GM18499 (cell line): Measurements from ENCODE around the gene COL20A1.

Experiments used
- ATAC-seq: cut with Tn5 transposase; IDR thresholded peaks from one replicate; pipeline ENCODE4 v1.9.1; 2021; ENCODE audit warnings: moderate number of reproducible peaks; ENCODE audit not compliant: insufficient read depth, unreplicated experiment

The COL20A1 gene

DNA sequence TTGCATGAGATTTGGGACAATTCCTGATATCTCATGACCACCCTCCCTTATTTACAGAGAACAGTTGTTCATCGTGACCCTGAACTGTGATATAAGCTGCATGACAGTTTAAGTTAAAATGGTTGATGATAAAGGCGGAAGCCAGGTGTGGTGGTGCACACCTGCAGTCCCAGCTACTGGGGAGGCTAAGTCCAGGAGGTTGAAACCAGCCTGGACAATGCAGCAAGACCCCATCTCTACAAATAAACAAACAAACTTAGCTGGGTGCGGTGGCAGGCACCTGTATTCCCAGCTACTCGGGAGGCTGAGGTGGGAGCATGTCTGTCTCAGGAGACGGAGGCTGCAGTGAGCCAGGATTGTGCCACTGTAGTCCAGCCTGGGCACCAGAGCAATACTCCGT lies 24.1 kb downstream of the COL20A1 start:
- ATAC-seq = no peak

DNA sequence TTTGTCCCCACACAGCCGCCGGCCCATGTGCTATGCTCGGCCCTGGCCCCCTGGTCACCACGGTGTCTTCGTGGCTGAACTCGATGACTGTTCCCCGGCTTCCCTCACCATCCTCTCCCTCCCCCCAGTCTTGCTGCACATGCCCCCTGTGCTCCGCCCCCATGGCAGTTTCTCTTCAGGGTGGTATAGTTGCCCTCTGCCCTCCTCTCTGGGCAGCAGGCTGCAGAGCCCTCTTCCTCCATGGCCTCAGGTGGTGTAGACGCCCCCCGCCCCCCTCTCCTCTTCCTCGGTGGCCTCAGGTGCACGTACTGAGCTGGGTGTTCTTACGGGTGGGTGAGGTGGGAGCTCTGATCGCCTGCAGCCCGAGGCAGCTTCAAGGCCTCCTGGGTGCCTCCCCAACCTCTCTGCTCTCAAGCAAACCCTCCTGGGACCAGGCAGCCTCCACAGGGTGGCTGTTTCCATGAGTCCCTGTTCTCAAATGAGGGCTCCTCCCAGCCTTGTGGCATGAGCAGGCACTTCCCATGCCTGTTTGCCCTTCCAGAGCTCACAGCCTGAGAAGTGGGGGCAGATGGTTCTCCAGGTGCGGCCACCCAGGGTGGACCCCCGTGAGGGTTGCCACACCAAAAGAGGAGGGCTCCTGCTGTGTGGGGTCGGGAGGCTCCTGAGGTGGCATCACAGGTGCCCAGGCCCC lies 24.8 kb downstream of the COL20A1 start:
- no peak for ATAC-seq

DNA sequence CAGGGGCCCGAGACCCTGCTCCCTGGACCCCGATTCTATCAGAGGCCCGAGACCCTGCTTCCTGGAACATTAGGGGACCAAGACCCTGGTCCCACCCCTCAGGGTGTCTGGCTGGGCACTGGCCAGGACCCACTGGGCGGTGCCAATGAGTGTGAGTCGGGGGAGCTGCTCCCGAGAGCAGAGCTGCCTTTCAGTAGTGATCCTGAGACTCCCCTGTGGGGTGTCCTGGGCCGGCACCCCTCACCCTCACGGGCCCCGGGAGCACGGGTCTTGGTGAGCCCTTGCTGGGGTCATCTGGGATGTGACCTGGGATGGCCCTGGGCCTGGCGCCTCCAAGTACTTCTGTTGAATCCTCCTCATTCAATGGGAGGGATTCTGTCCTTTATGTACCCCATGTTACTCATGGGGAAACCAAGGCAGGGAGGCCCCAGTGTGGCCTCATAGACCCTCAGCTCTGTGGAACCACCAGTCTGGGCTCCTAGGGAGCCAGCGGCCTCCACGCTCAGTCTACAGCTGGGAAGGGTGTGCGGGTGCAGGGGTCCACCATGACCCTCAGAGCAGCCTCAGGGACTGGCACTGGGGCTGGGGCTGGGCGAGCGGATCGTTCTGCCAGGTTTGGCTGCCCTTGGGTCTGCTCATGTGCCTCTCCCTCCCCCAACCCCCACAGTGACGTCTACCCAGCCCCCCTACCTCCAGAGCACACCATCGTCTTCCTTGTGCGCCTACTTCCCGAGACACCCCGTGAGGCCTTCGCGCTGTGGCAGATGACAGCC lies 25.6 kb downstream of the COL20A1 start:
- ATAC-seq = no peak

DNA sequence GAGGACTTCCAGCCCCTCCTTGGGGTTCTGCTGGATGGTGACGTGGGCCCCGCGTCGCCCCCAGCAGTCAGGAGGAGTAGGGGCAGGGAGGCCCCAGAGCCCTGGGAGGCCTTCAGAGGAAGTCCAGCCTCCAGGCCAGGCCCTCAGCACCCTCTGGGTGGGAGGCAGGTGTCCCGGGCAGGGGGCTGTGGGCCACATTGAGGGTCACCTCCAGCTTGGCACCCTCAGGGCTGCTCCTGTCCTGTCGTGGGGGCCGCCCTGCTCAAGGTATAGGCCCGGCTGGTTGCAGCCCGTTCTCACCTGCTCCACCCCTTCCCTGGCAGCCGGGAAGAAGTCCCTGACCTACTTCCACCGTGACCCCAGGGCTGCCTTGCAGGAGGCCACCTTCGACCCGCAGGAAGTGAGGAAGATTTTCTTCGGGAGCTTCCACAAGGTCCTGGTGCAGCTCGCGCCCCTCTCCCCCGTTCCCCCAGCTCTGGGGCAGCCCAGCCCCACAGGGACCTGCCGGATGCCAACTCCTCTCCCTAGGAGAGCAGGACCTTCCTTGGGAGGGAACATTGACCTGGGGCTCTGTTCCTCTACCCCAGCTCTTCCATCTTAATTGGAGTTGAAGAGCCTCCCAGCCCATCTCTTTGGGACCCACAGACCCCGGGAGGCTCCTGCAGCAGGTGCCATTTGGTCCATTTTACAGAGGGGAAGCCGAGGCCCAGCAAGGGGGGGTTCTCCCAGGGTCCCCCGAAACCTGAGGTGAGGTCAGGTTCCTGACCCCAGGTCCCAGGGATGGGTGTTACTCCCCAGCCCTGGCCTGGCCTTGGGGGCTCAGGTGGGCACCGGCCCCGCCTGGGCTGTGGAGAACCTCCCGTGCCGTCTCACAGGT lies 26.4 kb downstream of the COL20A1 start:
- no peak for ATAC-seq

DNA sequence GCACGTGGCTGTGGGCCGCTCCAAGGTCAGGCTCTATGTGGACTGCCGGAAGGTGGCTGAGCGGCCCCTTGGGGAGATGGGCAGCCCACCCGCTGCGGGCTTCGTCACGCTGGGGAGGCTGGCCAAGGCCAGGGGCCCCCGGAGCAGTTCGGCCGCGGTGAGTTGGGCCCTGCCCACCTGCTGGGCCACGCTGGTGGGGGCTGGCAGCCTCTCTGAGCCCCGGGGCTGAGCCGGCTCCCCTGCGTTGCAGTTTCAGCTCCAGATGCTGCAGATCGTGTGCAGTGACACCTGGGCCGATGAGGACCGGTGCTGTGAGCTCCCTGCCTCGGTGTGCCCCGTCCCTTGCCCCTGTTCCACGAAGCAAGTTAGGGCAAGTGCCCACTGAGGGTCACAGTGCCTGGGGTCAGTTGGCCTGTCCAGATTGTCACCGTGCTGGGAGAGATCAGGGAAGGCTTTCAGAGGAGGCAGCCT lies 27.1 kb downstream of the COL20A1 start:
- ATAC-seq = no peak

DNA sequence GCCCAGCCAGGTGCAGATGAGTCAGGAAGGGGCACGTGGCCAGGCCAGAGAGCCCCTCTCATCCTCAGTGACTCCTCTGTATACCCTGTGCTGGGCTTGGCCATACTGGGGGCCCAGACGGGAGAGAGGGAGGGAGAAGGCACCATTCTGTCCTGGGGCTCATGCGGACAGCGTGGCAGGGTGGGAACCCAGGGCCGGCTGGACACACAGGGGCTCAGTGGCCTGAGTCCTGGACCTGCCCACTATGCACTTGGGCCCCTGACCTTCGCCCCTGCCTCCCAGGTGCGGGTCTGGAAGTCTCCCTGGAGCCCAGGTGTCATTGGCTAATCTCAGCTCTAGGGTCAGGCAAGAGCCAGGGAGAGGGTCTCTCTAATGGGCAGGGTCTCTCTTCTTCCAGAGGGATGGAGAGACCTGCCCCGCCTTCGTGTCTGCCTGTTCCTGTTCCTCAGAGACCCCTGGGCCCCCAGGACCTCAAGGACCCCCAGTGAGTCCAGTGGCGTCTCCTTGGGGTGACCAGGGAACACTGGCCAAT lies 27.7 kb downstream of the COL20A1 start:
- no peak for ATAC-seq

DNA sequence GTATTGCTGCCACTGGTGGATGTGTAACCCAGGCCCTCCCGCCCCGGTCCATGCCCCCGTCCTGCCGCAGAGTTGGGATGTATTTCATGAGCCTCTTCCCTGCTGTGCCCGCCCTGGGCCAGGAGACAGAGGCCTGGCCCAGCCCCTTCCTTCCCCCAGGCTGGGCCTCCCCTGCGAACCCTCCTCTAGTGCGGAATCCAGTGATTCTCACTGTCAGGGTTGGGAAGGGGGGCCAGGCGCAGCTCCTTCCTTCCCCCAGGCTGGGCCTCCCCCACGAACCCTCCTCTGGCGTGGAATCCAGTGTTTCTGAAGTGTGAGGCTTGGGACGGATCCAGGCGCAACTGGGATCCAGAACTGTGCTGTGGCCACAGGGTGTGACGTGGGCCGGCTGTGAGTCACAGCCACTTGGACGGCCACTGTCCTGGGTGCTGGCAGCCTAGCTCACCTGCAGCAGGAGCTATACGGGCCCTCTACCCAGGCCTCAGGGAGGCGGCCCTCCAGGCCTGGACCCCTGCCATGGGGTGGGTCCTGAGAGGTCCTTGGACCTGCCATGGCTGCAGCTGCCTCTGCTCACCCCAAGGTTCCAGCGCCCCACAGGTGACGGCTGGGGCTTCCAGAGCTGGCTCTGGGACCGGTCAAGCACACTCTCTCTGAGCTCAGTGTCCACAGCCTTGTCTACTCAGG lies 28.3 kb downstream of the COL20A1 start:
- no peak for ATAC-seq

DNA sequence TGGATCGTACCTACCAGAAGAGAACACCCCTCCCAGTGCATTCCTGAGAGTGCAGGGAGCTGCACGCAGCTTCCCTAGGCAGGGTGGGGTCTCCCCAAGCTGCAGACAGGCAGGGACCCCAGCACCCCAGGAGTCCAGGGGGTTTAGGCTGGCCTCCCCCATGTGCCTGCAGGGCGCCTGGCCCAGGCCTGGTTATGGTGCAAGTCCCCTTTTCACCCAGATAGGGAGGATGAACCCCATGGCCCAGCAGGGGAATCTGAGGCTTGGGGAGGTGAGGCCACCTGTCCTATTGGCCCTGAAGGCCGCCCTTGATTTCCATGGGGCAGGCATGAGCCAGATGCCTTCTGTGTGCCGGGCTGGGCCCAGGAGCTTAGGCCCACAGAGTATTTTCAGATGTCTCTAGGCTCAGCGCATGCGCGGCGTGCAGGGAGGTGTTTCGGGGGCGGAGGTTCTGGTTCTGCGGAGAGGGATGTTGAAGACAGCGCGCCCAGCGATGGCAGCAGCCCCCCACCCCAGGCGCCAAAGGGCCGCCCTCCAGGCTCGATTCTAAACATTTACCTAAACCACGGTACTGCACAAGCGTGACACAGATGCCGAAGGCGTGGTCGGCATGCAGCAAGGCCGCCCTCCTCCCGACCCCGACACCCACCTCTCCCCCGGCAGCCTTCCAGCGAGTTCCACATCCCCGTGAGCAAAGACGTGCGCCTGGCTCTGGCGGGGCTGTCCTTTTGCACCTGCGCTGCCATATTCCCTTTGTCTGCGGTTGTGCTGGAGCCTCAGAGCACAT lies 29.4 kb downstream of the COL20A1 start:
- ATAC-seq = no peak

DNA sequence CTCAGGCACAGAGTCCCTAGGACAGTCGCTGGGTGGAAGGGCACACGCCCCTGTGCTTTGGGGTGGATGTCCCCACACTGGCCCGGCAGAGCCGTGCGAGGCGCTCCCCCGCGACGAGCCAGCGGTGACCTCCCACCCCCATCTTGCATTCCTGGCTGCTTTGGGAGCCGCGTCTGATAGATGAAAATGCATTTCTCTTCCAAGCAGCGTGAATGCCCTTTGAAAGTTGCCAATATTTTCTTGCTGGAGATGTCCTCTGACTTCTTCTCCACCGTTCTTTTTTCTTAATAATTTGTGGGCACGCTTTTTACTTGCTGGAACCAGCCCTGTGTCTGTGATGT lies 29.9 kb downstream of the COL20A1 start:
- ATAC-seq = no peak

DNA sequence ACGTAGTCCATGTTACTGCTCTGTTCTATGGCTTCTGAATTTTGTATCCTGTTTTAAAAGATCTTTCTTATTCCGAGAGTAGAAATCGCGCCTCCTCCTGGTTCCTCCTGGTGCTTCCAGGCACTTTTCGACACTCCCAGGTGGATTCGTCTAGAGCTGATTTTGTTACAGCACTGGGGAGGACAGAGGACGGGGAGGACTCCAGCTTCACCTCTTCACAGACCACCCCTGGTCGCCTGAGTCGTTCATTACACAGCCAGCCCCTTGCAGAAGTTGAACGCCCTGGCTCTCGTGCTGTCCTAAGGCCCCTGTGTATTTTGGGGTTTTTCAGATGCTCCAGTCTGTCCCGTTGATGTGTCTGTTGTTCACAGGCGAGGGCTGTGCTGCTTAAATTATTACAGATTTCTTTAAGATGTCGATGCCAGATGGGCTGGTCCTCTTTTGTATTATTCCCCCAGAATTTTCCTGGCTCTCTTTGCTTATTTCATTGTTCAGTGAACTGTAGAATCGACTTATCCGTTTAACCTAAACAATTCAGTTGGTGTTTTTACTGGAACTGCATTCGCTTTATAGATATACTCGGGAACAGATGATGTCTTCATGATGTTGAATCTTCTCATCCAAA lies 30.5 kb downstream of the COL20A1 start:
- ATAC-seq = no peak

DNA sequence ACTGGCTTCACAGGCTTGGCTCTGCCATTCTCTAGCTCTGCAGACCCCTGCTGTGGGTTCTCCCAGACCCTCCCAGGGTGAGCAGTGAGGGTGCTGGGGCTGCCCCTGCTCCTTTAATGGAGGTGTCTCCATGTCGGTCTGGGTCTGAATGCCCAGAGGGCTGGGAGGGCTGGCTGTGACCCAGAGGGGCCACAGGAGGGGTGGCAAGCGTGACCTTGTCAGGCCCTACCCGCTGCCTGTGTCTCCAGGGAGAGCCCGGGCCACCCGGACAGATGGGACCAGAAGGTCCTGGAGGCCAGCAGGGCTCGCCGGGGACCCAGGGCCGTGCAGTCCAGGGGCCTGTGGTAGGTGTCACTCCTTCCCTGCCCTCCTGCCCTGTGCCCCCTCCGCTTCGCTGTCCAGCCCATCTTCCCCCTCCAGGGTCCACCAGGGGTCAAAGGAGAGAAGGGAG lies 32.1 kb downstream of the COL20A1 start:
- no peak for ATAC-seq

DNA sequence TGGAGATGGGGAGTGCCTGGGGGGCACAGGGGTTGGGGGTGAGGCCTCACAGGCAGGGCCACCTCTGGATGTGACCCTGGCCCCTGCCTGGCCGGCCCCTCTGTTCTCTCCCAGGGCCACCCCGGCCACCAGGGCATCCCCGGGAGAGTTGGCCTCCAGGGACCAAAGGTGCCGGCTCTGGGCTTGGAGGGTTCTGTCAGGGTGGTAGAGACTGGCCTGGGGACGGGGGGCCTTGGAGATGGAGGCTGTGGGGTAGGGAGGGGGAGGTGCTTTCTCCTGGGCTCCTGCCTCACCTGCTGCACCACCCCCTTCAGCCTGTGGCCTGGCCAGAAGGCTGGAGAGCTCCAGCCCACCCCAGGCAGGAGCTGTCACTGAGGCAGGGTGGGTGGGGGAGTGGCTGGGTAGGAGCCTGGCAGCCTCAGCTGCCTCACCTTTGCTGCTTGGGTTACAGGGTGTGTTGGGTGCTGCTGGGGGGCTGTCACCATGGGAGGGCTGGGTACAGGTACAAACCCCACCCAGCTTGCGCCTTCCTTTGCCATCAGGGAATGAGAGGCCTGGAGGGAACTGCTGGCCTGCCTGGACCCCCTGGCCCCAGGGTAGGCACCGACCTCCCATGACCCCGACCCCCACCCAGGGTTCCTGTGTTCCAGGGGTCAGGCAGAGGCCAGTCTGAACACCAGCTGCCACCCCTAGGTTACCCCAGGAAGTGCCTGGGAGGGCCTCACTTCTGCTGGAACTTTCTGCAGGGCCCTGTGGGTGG lies 32.7 kb downstream of the COL20A1 start:
- no peak for ATAC-seq

DNA sequence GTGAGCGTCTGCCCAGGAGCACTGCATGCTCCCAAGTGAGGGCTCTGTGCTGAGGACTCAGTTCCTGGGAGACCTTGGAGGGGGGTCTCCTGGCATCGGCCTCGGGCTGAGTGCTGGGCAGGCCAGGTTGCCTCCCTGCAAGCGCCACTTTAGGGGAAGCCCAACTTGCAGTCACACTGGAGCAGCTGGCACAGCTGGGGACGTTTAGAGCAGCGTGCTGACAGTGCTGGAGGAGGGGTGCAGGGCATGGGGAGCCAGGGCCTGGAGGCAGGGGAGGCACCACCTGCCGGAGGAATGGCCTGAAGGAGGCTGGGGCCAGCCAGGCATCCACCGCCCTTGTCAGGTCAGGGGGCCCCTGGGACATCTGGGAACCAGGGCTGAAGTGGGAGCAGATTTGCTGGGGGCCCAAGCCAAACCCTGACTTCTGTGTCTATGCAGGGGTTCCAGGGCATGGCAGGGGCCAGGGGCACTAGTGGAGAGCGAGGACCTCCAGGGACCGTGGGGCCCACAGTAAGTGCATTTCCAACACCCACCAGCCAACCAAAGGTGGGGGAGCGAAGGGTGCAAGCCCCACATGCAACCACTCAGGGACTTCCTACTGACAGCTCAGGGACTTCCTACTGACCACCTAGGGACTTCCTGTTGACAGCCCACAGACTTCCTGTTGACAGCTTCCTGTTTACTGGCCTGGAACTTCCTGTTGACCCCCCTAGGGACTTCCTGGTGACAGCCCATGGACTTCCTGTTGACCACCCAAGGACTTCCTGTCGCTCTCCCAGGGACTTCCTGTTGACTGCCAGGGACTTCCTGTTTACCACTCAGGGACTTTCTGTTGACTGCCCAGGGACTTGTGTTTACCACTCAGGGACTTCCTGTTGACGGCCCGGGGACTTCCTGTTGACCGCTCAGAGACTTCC lies 33.6 kb downstream of the COL20A1 start:
- ATAC-seq = no peak

DNA sequence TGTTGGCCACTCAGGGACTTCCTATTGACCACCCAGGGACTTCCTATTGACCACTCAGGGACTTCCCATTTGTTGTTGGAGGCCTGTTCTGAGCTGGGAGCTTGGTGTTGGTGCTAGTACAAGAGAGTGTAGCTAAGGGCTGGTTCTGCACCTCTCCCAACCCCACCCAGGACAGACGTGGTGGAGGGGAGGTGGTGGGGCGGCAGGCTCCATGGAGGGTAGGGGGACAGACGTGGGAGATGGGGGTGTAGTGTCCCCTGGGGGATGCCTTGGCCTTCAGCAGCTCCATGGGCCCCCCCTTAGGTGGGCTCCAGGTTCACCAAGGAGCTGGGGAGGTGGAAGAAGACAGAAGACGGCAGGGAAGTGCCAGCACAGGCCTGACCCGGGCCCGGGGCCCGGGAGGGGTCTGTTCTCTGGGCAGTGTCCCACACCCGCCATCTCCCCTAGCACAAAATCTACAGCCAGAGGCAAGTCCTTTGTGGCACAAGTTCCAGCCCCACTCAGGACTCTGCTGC lies 34.3 kb downstream of the COL20A1 start:
- no peak for ATAC-seq

DNA sequence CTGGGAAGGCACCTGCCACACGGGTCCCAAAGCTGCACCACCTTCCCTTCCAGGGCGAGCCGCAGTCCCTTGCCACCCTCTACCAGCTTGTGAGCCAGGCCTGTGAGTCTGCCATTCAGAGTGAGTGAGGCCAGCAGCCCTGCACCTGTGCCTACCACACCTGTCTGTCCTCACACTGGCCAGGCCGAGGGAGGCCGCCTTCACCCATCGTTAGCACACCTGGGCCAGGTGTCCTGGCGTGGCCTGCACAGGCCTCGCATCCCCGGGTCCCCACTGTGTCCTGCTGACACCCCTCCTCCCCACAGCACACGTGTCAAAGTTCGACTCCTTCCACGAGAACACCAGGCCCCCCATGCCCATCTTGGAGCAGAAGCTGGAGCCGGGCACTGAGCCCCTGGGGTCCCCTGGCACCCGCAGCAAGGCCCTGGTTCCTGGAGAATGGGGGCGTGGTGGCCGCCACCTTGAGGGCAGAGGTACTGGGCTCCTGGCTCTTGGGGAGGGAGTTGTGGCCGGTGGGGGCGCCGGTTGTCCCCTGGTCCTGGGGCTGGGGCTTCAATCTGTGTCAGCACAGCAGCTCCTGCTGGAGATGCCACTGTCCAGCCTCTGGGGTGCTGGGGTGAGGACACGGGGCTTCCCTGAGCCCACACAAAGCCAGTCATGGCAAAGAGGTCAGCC lies 35.2 kb downstream of the COL20A1 start:
- no peak for ATAC-seq

DNA sequence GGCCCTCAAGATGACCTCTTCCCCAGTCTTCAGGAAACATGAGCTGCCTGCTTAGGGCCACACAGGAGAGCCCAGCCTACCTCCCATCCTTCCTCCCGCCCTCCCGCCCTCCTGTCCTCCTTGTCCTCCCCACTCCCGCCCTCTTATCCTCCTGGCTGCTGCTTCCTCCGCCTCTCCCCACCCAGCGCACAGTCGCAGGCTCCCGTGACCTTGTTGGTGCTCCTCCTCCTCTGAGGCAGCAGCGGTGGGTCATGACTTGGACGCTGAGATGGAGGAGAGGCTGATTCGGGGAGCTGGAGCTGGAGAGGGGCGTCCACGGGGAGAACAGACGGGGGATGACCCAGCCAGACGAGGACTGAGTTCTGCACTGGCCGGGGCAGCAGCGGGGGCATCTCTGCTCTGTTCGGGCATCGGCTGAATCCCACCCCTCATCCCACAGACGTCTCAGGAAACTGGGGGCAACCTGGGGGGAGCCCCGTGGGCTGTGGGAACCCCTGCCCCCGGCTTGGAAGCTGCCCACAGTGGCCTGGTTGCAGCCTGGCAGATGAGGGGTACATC lies 35.8 kb downstream of the COL20A1 start:
- no peak for ATAC-seq
